ENCODE results near the gene ZFHX2.

ZFHX2 gene

GRCh38 chr14:23478109-23478759 is 73.3 kb downstream of the ZFHX2 start:
- Histone ChIP-seq H4K8ac (ENCODE audit: low read length) (no peak overlapping the region), H3K4me2 (ENCODE audit: low read length, poor library complexity, severe bottlenecking) (no peak overlapping the region), H3K23ac (ENCODE audit: low read length in 2 of 2) (no peak overlapping the region), H3K4ac (ENCODE audit: low read depth in 1 of 2, low read length in 2 of 2) (no peak overlapping the region), H3K36me3 (ENCODE audit: control insufficient read depth in 1 of 2, insufficient read depth in 2 of 2, low read depth in 1 of 2, low read length in 2 of 2) (peaks cover 15 to 83% of the 10 kb centered on the region in 2 experiments), H3K18ac (ENCODE audit: low read depth in 1 of 2, low read length in 2 of 2) (no peak overlapping the region), H2BK120ac (ENCODE audit: low read depth, low read length) (no peak overlapping the region), H4K91ac (ENCODE audit: low read length) (no peak overlapping the region), H3K14ac (ENCODE audit: low read length in 2 of 2) (no peak overlapping the region), H2AFZ (ENCODE audit: low read depth, low read length) (no peak overlapping the region), H2BK5ac (ENCODE audit: low read depth, low read length, poor library complexity, severe bottlenecking) (no peak overlapping the region), H3K9me3 (ENCODE audit: control insufficient read depth, low read length) (no peaks in the 10 kb centered on the region), H3K27ac (ENCODE audit: low read length, poor library complexity, severe bottlenecking) (no peak overlapping the region), H3K4me3 (ENCODE audit: insufficient read depth in 1 of 2, low read depth in 1 of 2, low read length in 2 of 2) (no peak overlapping the region), H3K27me3 (ENCODE audit: control insufficient read depth in 1 of 2, insufficient read depth in 1 of 2, low read length in 2 of 2) (no peaks in the 10 kb centered on the region), H2AK5ac (ENCODE audit: low read length, severe bottlenecking) (no peak overlapping the region), H3K9ac (ENCODE audit: low read length) (no peak overlapping the region), H3K79me1 (replicated peaks; ENCODE audit: low read length, poor library complexity, severe bottlenecking) (peaks cover 15% of the 10 kb centered on the region), H2BK15ac (ENCODE audit: low read depth, poor library complexity, severe bottlenecking) (no peak overlapping the region), H2BK12ac (ENCODE audit: low read length in 2 of 2) (no peak overlapping the region), H3K4me1 (ENCODE audit: control insufficient read depth, insufficient read depth, low read depth, low read length) (no peaks in the 10 kb centered on the region)
- 75% methylated on average over 2 of the region's 5 CpGs for WGBS
- peak; percentile 70 for DNase-seq

GRCh38 chr14:23470947-23471346 is 80.6 kb downstream of the ZFHX2 start:
- DNase-seq = no peak
- no peak overlapping the region for H3K4ac ChIP-seq (ENCODE audit: low read depth in 1 of 2, low read length in 2 of 2)
- WGBS = 97% methylated on average over 1 of the region's 1 CpG

More at GRCh38 chr14:23470947-23471346, 80.6 kb downstream of the ZFHX2 start:
- Histone ChIP-seq H3K9me3 (ENCODE audit: control insufficient read depth, low read length) (no peaks in the 10 kb centered on the region), H3K4me2 (ENCODE audit: low read length, poor library complexity, severe bottlenecking) (no peak overlapping the region), H2BK15ac (ENCODE audit: low read depth, poor library complexity, severe bottlenecking) (no peak overlapping the region), H3K18ac (ENCODE audit: low read depth in 1 of 2, low read length in 2 of 2) (no peak overlapping the region), H3K14ac (ENCODE audit: low read length in 2 of 2) (no peak overlapping the region), H2BK120ac (ENCODE audit: low read depth, low read length) (no peak overlapping the region), H3K79me1 (replicated peaks; ENCODE audit: low read length, poor library complexity, severe bottlenecking) (peaks cover 23% of the 10 kb centered on the region), H3K4me3 (ENCODE audit: insufficient read depth in 1 of 2, low read depth in 1 of 2, low read length in 2 of 2) (no peak overlapping the region), H4K91ac (ENCODE audit: low read length) (no peak overlapping the region), H3K36me3 (ENCODE audit: control insufficient read depth in 1 of 2, insufficient read depth in 2 of 2, low read depth in 1 of 2, low read length in 2 of 2) (peaks cover 17 to 53% of the 10 kb centered on the region in 2 experiments), H3K4me1 (ENCODE audit: control insufficient read depth, insufficient read depth, low read depth, low read length) (peaks cover 4% of the 10 kb centered on the region), H2BK5ac (ENCODE audit: low read depth, low read length, poor library complexity, severe bottlenecking) (no peak overlapping the region), H4K8ac (ENCODE audit: low read length) (no peak overlapping the region), H3K27me3 (ENCODE audit: control insufficient read depth in 1 of 2, insufficient read depth in 1 of 2, low read length in 2 of 2) (no peaks in the 10 kb centered on the region), H2AFZ (ENCODE audit: low read depth, low read length) (no peak overlapping the region), H2BK12ac (ENCODE audit: low read length in 2 of 2) (no peak overlapping the region), H3K27ac (ENCODE audit: low read length, poor library complexity, severe bottlenecking) (no peak overlapping the region), H3K23ac (ENCODE audit: low read length in 2 of 2) (no peak overlapping the region), H2AK5ac (ENCODE audit: low read length, severe bottlenecking) (no peak overlapping the region), H3K9ac (ENCODE audit: low read length) (peak overlapping the region; percentile 98)
